ENCODE data around the gene TGM2. TPM values are rescaled to one million over a fixed set of nuclear protein-coding genes. Genes with fewer than 3 reads are reported as not detected.

The TGM2 gene
- total and polyA plus RNA-seq, 9 of the 15 experiments (the other 6 are each of a cell fraction or from before 2014, with no cell fraction given), result 5.5 to 78.5 (median 37.6) TPM

GRCh38 chr20:38205001-38205400 lies 39.9 kb upstream of the TGM2 start:
- BruUV-seq (replicated peaks), result no TSS peak
- Histone ChIP-seq H3K36me3 (ENCODE audit: control insufficient read depth, insufficient read depth, low read length) (no peaks in the 10 kb centered on the region), H3K4me1 (replicated peaks in 1 of 2; ENCODE audit: control insufficient read depth in 2 of 2, insufficient read depth in 2 of 2, low read length in 2 of 2) (peaks cover 0 to 3% of the 10 kb centered on the region in 2 experiments; a peak in 2 of 5 replicates), H3K27me3 (ENCODE audit: control insufficient read depth in 2 of 2, insufficient read depth in 2 of 2, low read length in 2 of 2) (peaks cover 8 to 17% of the 10 kb centered on the region in 2 experiments; a peak in 3 of 5 replicates), H3K79me2 (ENCODE audit: control insufficient read depth, insufficient read depth, low read length) (no peaks in the 10 kb centered on the region), H3K4me3 (no peak overlapping the region), H3K9me1 (ENCODE audit: control insufficient read depth, insufficient read depth, low read length) (no peaks in the 10 kb centered on the region), H3K27ac (ENCODE audit: extremely low read depth, low read depth, low read length) (no peak overlapping the region), H2AFZ (ENCODE audit: low read depth, low read length) (no peak overlapping the region), H3K9ac (ENCODE audit: insufficient read depth in 1 of 2, low read depth in 2 of 2, low read length in 2 of 2) (no peak overlapping the region), H3K9me3 (replicated peaks; ENCODE audit: control insufficient read depth, insufficient read depth, low read depth, low read length) (no peaks in the 10 kb centered on the region; the same call in 1 of the 2 replicates), H4K20me1 (replicated peaks; ENCODE audit: control insufficient read depth, insufficient read depth, low read length) (no peaks in the 10 kb centered on the region; the same call in 1 of the 2 replicates), H3K4me2 (ENCODE audit: insufficient read depth, low read length) (no peak overlapping the region)
- ChIA-PET CTCF (ENCODE audit: low intra/inter-chr PET ratio) (no interaction called here), POLR2A (no interaction called here)
- DNase-seq (ENCODE audit: extremely low read depth in 1 of 4, low spot score in 3 of 4) (no peak), FAIRE-seq (no peak), ATAC-seq (no peak)
- WGBS (ENCODE audit: insufficient coverage, low coverage, missing lambda C conversion rate), result 21% methylated on average over 3 of the region's 3 CpGs
- TF ChIP-seq STAT6 (CRISPR knock-in tag; IDR thresholded peaks at IDR 0.05) (no peak), SMARCE1 (IDR thresholded peaks at IDR 0.05) (no peak), MXI1 (IDR thresholded peaks at IDR 0.05; ENCODE audit: low read depth, low read length) (no peak), ZBED1 (IDR thresholded peaks at IDR 0.05) (no peak), NR0B1 (IDR thresholded peaks at IDR 0.05; ENCODE audit: partially characterized antibody) (no peak), CCNT2 (IDR thresholded peaks at IDR 0.05; ENCODE audit: borderline replicate concordance, extremely low read depth, insufficient read length, low read depth, low read length) (no peak)
- in situ Hi-C loops (cut with MboI), result no loop called here
- intact Hi-C loops (cut with micrococcal nuclease), result no loop called here
